Duodenal mucosa (tissue), 2 donors: ENCODE data around the gene C5orf24.

Experiments
- H3K27ac ChIP-seq: one replicate; pipeline ENCODE4 v1.7.0; 2013; ENCODE audit warnings: low read depth, low read length
- H3K27me3 ChIP-seq, 2 donors: one replicate each; pipeline ENCODE4 v1.7.0; 2013; ENCODE audit warnings: low read length in 2 of 2, control low read depth in 1 of 2; ENCODE audit not compliant: insufficient read depth in 2 of 2, control insufficient read depth in 1 of 2
- H3K36me3 ChIP-seq, 2 donors: one replicate each; pipeline ENCODE4 v1.7.0; 2013; ENCODE audit warnings: low read length in 2 of 2, control low read depth in 1 of 2; ENCODE audit not compliant: insufficient read depth in 2 of 2, control insufficient read depth in 1 of 2
- H3K4me1 ChIP-seq, 2 donors: one replicate each; pipeline ENCODE4 v1.7.0; 2013; ENCODE audit warnings: low read length in 2 of 2, control low read depth in 1 of 2; ENCODE audit not compliant: insufficient read depth in 2 of 2, control insufficient read depth in 1 of 2
- H3K4me3 ChIP-seq, 2 donors: one replicate each; pipeline ENCODE4 v1.7.0; 2013; ENCODE audit warnings: low read length in 2 of 2, low read depth in 1 of 2
- H3K9ac ChIP-seq, 2 donors: one replicate each; pipeline ENCODE4 v1.7.0; 2013; ENCODE audit warnings: low read length in 2 of 2, low read depth in 1 of 2
- H3K9me3 ChIP-seq, 2 donors: one replicate each; pipeline ENCODE4 v1.7.0; 2013; ENCODE audit warnings: low read length in 2 of 2, control low read depth in 1 of 2; ENCODE audit not compliant: control insufficient read depth in 1 of 2

Gene C5orf24

DNA sequence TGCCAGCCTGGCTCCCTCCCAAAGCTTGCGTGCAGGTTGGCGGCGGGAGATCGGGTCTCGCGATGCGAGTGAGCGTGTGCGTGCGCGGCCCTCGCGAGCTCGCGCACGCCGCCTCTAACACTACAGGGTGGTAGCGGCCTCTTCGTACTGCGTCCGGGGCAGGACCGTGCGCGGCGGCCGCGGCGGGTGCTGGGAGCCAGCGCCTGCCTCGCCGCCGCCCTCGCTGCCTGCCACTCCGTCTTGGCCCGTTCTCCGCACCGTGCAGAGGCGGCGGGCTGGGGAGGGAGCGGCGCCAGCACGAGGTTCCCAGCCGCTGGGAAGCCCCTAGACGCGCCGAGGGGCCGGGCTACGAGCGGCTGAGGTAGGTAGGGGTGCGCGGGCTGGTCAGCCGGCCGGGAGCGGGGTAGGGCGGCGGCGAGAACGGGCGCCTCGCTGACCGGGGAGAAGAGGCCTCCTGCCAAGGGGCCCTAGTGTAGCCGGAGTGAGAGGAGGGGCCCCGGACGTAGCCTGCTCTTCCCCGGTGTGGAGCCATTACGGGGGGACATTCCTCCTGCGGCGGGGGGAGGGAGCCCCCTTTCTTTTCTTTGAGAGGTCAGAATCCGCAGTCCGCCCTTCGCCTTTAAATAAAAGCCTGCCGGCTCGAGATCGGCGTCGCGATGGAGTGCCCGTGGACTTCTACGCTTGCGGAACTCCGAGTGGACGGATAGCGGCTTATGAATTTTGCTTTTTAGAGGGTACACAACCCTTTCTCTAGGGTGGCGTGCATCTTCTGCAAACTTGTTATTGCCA lies at the start of gene C5orf24:
TSS of gene C5orf24 (plus strand) at position 117 of the 789 bp plus-strand sequence. CDS start 8,933 bp downstream, outside the sequence.
- Histone ChIP-seq H3K4me1 (peaks cover 16 to 21% of the 10 kb centered on the region in 2 donors), H3K9me3 (no peaks in the 10 kb centered on the region)

DNA sequence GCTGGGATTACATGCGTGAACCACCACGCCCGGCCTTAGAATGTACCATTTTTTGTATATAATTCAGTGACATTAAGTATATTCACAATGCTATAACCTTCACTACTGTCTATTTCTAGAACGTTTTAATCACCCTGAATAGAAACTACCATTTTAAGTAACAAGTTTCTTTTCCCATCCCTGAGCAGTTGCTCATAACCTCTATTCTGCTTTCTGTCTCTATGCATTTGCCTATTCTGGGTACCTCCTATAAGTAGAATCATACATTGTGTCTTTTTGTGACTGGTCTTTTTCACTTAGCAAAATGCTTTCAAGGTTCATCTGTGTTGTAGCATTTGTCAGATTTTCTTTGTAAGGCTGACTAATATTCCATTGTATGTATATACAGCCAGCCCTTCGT lies 47.3 kb upstream of the C5orf24 start:
- Histone ChIP-seq H3K9ac (no peak overlapping the region), H3K9me3 (no peaks in the 10 kb centered on the region), H3K27ac (no peak overlapping the region), H3K36me3 (peaks cover 21 to 64% of the 10 kb centered on the region in 2 donors), H3K27me3 (no peaks in the 10 kb centered on the region), H3K4me1 (no peaks in the 10 kb centered on the region), H3K4me3 (no peak overlapping the region)

More for the DNA sequence above, at the start of gene C5orf24:
- H3K9ac ChIP-seq: peak within 1 kb of the TSS; percentile 79 to 94
- H3K27me3 ChIP-seq: no peaks in the 10 kb centered on the region
- no peaks in the 10 kb centered on the region for H3K36me3 ChIP-seq
- H3K27ac ChIP-seq: peak within 1 kb of the TSS; percentile 94
- peak within 1 kb of the TSS; percentile 88 to 90 for H3K4me3 ChIP-seq

- H3K9ac ChIP-seq: no peak overlapping the region
Observed at GRCh38 chr5:134803821-134804220, 41.9 kb upstream of the C5orf24 start.

DNA sequence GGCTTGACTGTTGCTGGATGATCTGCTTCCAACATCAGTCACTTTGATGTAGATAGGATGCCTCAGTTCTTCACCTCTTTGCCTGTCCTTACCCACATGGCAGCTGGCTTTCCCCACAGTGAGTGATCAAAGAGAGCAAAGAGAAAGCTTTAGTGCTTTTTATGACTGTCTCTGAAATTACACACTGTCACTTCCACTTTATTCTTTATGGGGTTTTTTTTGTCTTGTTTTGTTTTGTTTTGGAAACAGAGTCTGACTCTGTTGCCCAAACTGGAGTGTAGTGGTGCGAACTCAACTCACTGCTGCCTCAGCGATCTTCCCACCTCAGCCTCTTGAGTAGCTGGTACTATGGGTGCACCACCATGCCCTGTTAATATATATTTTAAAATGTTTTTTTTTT lies 32.4 kb upstream of the C5orf24 start:
- H3K27me3 ChIP-seq: no peaks in the 10 kb centered on the region
- no peaks in the 10 kb centered on the region for H3K4me1 ChIP-seq
- H3K9ac ChIP-seq: no peak overlapping the region
- H3K4me3 ChIP-seq: no peak overlapping the region
- no peak overlapping the region for H3K27ac ChIP-seq
- H3K36me3 ChIP-seq: peaks cover 11 to 66% of the 10 kb centered on the region in 2 donors
- no peaks in the 10 kb centered on the region for H3K9me3 ChIP-seq

More at GRCh38 chr5:134803821-134804220, 41.9 kb upstream of the C5orf24 start:
- H3K4me1 ChIP-seq: no peaks in the 10 kb centered on the region
- peaks cover 5 to 36% of the 10 kb centered on the region in 2 donors for H3K36me3 ChIP-seq
- H3K9me3 ChIP-seq: no peaks in the 10 kb centered on the region
- no peak overlapping the region for H3K27ac ChIP-seq
- no peak overlapping the region for H3K4me3 ChIP-seq
- H3K27me3 ChIP-seq: no peaks in the 10 kb centered on the region

GRCh38 chr5:134813827-134814226 lies 31.9 kb upstream of the C5orf24 start:
- Histone ChIP-seq H3K4me3 (no peak overlapping the region), H3K27me3 (no peaks in the 10 kb centered on the region), H3K9me3 (no peaks in the 10 kb centered on the region), H3K9ac (no peak overlapping the region), H3K36me3 (peaks cover 11 to 65% of the 10 kb centered on the region in 2 donors), H3K4me1 (no peaks in the 10 kb centered on the region), H3K27ac (no peak overlapping the region)

GRCh38 chr5:134817006-134817405 lies 28.8 kb upstream of the C5orf24 start:
- Histone ChIP-seq H3K9me3 (no peaks in the 10 kb centered on the region), H3K27me3 (no peaks in the 10 kb centered on the region), H3K4me1 (no peaks in the 10 kb centered on the region), H3K4me3 (no peak overlapping the region), H3K36me3 (peaks cover 10 to 78% of the 10 kb centered on the region in 2 donors), H3K9ac (no peak overlapping the region), H3K27ac (no peak overlapping the region)

- no peak overlapping the region for H3K9ac ChIP-seq
- H3K36me3 ChIP-seq: peaks cover 15 to 77% of the 10 kb centered on the region in 2 donors
- no peak overlapping the region for H3K27ac ChIP-seq
- H3K4me3 ChIP-seq: no peak overlapping the region
- H3K4me1 ChIP-seq: no peaks in the 10 kb centered on the region
- H3K27me3 ChIP-seq: no peaks in the 10 kb centered on the region
- no peaks in the 10 kb centered on the region for H3K9me3 ChIP-seq
Observed at GRCh38 chr5:134818776-134819175, 27.0 kb upstream of the C5orf24 start.

DNA sequence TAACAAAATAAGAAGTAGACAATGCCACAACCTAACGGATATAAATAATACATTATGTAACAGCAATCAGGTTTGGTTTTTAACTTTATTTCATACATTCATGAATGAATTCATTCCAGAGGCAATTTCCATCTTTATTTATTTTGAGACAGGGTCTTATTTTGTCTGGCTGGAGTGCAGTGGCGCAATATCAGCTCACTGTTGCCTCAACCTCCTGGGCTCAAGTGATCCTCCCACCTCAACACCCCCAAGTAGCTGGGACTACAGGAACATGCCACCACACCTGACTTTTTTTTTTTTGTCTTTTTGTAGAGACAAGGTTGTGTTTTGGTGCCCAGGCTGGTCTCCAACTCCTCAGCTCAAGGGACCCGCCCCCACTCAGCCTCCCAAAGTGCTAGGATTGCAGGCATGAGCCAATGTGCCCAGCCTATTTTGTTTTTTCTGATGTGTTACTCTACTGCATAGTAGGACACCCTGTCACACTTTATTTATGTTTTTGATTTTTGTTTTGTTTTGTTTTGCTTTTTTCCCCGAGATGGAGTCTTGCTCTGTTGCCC lies 26.3 kb upstream of the C5orf24 start:
- Histone ChIP-seq H3K36me3 (peaks cover 17 to 72% of the 10 kb centered on the region in 2 donors), H3K27ac (no peak overlapping the region), H3K4me1 (no peaks in the 10 kb centered on the region), H3K27me3 (no peaks in the 10 kb centered on the region), H3K4me3 (no peak overlapping the region), H3K9ac (no peak overlapping the region), H3K9me3 (no peaks in the 10 kb centered on the region)

DNA sequence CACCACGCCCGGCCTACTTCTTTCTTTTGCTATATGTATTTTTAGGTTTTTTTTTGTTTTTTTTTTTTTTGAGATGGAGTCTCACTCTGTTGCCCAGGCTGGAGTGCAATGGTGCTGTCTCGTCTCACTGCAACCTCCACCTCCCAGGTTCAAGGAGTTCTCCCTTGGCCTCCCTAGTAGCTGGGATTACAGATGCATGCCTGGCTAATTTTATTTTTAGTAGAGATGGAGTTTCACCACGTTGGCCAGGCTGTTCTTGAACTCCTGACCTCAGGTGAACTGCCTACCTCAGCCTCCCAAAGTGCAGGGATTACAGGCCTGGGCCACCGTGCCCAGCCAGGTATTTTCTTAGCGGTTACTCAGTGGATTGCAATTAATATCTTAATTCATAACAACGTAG lies 23.9 kb upstream of the C5orf24 start:
- Histone ChIP-seq H3K27ac (no peak overlapping the region), H3K4me3 (no peak overlapping the region), H3K4me1 (no peaks in the 10 kb centered on the region), H3K27me3 (no peaks in the 10 kb centered on the region), H3K9me3 (no peaks in the 10 kb centered on the region), H3K9ac (no peak overlapping the region), H3K36me3 (peaks cover 17 to 70% of the 10 kb centered on the region in 2 donors)

DNA sequence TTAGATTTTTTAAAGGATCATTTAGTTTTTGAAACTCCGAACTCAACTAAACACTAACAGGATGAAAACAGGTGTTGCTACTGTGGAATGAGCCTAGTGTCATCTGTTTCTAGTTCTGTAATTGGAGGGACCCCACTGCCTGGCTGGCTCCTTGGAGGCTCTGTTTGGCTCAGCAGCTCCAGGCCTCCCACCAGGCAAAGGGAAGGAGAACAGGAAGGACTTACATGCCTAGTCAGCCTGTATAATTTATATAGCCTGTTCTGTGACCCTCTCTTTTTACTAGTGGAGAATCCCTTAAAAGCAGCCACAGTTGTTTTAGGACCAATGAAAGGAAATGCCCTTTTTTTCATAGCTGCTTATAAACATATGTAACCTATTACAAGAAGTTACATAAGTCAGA lies 21.1 kb upstream of the C5orf24 start:
- H3K4me3 ChIP-seq: no peak overlapping the region
- H3K9ac ChIP-seq: no peak overlapping the region
- H3K36me3 ChIP-seq: peaks cover 7 to 55% of the 10 kb centered on the region in 2 donors
- H3K9me3 ChIP-seq: no peaks in the 10 kb centered on the region
- no peaks in the 10 kb centered on the region for H3K4me1 ChIP-seq
- H3K27ac ChIP-seq: no peak overlapping the region
- no peaks in the 10 kb centered on the region for H3K27me3 ChIP-seq
